Psoas muscle (tissue), 8 donors: ENCODE results near the gene MRRF. TPM values are rescaled to one million over a fixed set of nuclear protein-coding genes. Genes with fewer than 3 reads are reported as not detected.

Source experiments
- ATAC-seq, 4 donors: fragments of 200-7000 bp; cut with Tn5 transposase; one replicate each; pipeline ENCODE4 v1.9.1; 2020; ENCODE audit warnings: moderate library complexity in 3 of 4, mild to moderate bottlenecking in 2 of 4
- DNase-seq, 2 donors: peaks; one replicate each; pipeline ENCODE4 v3.0.0-alpha.2; 2020
- H3K27ac ChIP-seq: fragments of 200-600 bp; one replicate; pipeline ENCODE4 v1.8.0; 2022
- H3K27me3 ChIP-seq, 3 donors: fragments of 200-600 bp in 1 of 3; one replicate each; pipeline versions ENCODE4 v1.6.1 to v1.8.0; 2013 to 2022; ENCODE audit warnings: low read length in 2 of 3, mild to moderate bottlenecking in 2 of 3, moderate library complexity in 1 of 3; ENCODE audit not compliant: insufficient read depth in 3 of 3
- H3K36me3 ChIP-seq, 2 donors: fragments of 200-600 bp in 1 of 2; one replicate each; pipeline versions ENCODE4 v1.6.1 to v1.8.0; 2013 to 2022; ENCODE audit warnings: low read depth in 1 of 2, mild to moderate bottlenecking in 1 of 2, moderate library complexity in 1 of 2; ENCODE audit not compliant: insufficient read depth in 1 of 2
- H3K4me1 ChIP-seq: fragments of 200-600 bp; one replicate; pipeline ENCODE4 v1.8.0; 2022
- H3K4me3 ChIP-seq: fragments of 200-600 bp; one replicate; pipeline ENCODE4 v1.8.0; 2022; ENCODE audit warnings: mild to moderate bottlenecking
- H3K9me3 ChIP-seq: fragments of 200-600 bp; one replicate; pipeline ENCODE4 v1.8.0; 2022
- WGBS, 3 donors: extraction: QIAGEN DNeasy Blood & Tissue Kit; methylation state at CpG; one replicate each; pipeline versions ENCODE4 v1.1.6 to v1.1.7; 2013; 5-methylcytosine and 5-hydroxymethylcytosine counted together
- intact Hi-C, 2 donors: fragments of 100-400 bp; cut with DNase I; formaldehyde crosslinking; loops; one replicate each; pipeline versions ENCODE4 v1.11.0 to v1.14.2; 2022
- polyA plus RNA-seq, 3 donors: library from polyadenylated mRNA; stranded (reverse); fragments of 200-250 nt; gene quantifications; one replicate each; pipeline ENCODE4 v1.2.3, GENCODE V29; 2013
- total RNA-seq, 4 donors: library from RNA; stranded (reverse); fragmentation: NEBNext Ultra II Directional in 2 of 4; extraction: Animal tissue kit (Norgen Biotek cat#: 25700) in 2 of 4; gene quantifications; one replicate each; pipeline versions ENCODE4 v1.2.1 to v1.2.4, GENCODE V29; 2021 to 2023
- TF ChIP-seq, protein P1 (sequence below): fragments of 200-600 bp; IDR thresholded peaks from one replicate; pipeline ENCODE4 v1.8.0; 2022; ENCODE audit warnings: antibody characterized with exemption
- donor health status: healthy with polysubstance abuse.
- donor health status: DM: no; HTN: no; CAD: no; lungs with moderate emphysema.
- donor health status: Bipolar disorder and iron deficiency.
- donor health status: healthy.
- donor health status: DM: yes; HTN: yes; CAD: no.
- donor health status: DM: no; HTN: no; CAD: no.
- donor health status: DM: no; HTN: no; CAD: no.
- donor health status: DM: yes; HTN: yes; CAD: no.

The MRRF gene
- total and polyA plus RNA-seq, 7 donors: 23.5 to 61.4 (median 42.8) TPM

- Histone ChIP-seq H3K36me3 (peaks cover 0 to 12% of the 10 kb centered on the region in 2 donors), H3K9me3 (no peaks in the 10 kb centered on the region), H3K27ac (no peak overlapping the region), H3K4me1 (no peaks in the 10 kb centered on the region), H3K27me3 (peaks cover 0 to 22% (median 3%) of the 10 kb centered on the region in 3 donors), H3K4me3 (no peak overlapping the region)
- 86 to 90% (median 87%) methylated on average over 7 of the region's 7 CpGs for WGBS, 3 donors
- TF ChIP-seq, protein P1, sequence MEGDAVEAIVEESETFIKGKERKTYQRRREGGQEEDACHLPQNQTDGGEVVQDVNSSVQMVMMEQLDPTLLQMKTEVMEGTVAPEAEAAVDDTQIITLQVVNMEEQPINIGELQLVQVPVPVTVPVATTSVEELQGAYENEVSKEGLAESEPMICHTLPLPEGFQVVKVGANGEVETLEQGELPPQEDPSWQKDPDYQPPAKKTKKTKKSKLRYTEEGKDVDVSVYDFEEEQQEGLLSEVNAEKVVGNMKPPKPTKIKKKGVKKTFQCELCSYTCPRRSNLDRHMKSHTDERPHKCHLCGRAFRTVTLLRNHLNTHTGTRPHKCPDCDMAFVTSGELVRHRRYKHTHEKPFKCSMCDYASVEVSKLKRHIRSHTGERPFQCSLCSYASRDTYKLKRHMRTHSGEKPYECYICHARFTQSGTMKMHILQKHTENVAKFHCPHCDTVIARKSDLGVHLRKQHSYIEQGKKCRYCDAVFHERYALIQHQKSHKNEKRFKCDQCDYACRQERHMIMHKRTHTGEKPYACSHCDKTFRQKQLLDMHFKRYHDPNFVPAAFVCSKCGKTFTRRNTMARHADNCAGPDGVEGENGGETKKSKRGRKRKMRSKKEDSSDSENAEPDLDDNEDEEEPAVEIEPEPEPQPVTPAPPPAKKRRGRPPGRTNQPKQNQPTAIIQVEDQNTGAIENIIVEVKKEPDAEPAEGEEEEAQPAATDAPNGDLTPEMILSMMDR: no peak
- intact Hi-C loops: no loop called here
- DNase-seq: no peak
- no peak for ATAC-seq
Observed at GRCh38 chr9:122234022-122234748, 30.5 kb upstream of the MRRF start.

DNA sequence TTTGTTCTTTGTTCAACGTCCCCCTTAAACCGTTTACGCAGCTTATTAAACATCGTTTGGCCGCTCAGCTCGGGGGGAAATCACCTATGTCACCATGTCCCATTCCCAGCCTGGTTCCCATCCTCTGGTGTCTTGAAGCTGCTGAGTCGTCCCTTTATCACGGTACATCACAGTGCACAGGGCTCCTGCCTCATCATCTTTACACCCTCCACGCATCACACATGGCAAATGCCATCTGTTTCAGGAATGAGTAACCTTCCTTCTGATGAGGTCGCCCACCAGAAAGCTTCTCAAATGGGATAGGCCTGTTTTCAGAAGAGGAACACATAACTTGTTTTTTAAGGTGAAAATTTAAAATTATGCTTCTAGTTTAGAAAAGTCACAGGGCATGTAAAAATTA lies 28.0 kb upstream of the MRRF start:
- whole genome bisulfite sequencing, 3 donors: 71 to 77% (median 74%) methylated on average over 10 of the region's 10 CpGs
- Histone ChIP-seq H3K27me3 (no peaks in the 10 kb centered on the region), H3K4me1 (no peaks in the 10 kb centered on the region), H3K9me3 (no peaks in the 10 kb centered on the region), H3K4me3 (no peak overlapping the region), H3K36me3 (peaks cover 1 to 35% of the 10 kb centered on the region in 2 donors), H3K27ac (no peak overlapping the region)
- intact Hi-C loops: no loop called here
- TF ChIP-seq, protein P1: no peak
- ATAC-seq (no peak), DNase-seq (no peak)

DNA sequence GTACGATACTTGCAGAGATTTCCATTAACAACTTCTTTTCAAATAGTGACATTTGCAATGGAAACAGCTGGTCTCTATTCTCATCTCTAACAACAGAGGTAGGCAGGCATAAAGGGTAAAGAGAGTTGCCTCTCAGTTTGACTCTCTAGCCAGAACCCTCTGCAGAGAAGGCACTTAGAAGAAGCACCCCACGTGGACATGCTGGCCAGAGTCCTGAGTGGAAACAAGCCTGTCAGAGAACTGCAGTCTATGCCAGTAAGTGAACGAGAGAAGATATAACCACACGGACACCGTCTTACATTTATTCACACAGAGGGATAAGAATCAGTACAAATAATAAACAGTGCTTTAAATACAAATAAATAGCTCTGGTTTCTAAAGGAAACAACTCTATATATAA lies 25.0 kb upstream of the MRRF start:
- DNase-seq: peak in 1 of 2 donors; percentile 61
- WGBS, 3 donors: 31 to 40% (median 35%) methylated on average over 5 of the region's 5 CpGs
- intact Hi-C loops: no loop called here
- Histone ChIP-seq H3K9me3 (no peaks in the 10 kb centered on the region), H3K4me3 (no peak overlapping the region), H3K27me3 (no peaks in the 10 kb centered on the region), H3K4me1 (no peaks in the 10 kb centered on the region), H3K36me3 (peaks cover 11 to 65% of the 10 kb centered on the region in 2 donors), H3K27ac (no peak overlapping the region)
- TF ChIP-seq, protein P1: no peak
- peak in 3 of 4 donors; percentile 75 to 95 (median 94) for ATAC-seq

DNA sequence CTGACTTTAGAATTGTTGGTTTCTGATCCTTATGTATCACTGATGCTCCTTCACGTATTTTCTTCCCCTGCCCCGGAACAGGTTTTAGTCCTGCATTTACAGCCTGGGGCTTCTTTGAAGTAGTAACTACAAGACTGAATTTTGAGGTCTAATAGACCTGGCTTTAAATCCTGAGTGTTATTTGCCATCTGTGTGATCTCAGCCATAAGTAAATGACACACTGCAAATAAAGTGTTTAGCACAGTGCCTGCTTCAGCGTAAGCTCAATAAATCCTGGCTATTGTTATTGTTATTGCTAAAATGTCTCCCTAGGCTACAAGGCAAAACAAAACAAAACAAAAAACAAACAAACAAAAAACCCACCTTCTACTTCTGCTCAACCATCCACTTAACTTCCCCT lies 20.3 kb upstream of the MRRF start:
- Histone ChIP-seq H3K4me1 (no peaks in the 10 kb centered on the region), H3K27ac (no peak overlapping the region), H3K9me3 (no peaks in the 10 kb centered on the region), H3K36me3 (peaks cover 22 to 96% of the 10 kb centered on the region in 2 donors), H3K4me3 (no peak overlapping the region), H3K27me3 (no peaks in the 10 kb centered on the region)
- no peak for ATAC-seq
- intact Hi-C loops: no loop called here
- WGBS, 3 donors: 73 to 84% (median 84%) methylated on average over 3 of the region's 3 CpGs
- TF ChIP-seq, protein P1: no peak
- no peak for DNase-seq

GRCh38 chr9:122246666-122247065 lies 18.0 kb upstream of the MRRF start:
- peaks cover 24 to 98% of the 10 kb centered on the region in 2 donors for H3K36me3 ChIP-seq
- 64 to 74% (median 73%) methylated on average over 3 of the region's 3 CpGs for WGBS, 3 donors
- H3K27me3 ChIP-seq: no peaks in the 10 kb centered on the region
- no peaks in the 10 kb centered on the region for H3K4me1 ChIP-seq
- H3K4me3 ChIP-seq: no peak overlapping the region
- H3K27ac ChIP-seq: no peak overlapping the region
- DNase-seq (no peak), ATAC-seq (no peak)
- no peaks in the 10 kb centered on the region for H3K9me3 ChIP-seq
- TF ChIP-seq, protein P1: no peak
- intact Hi-C loops: no loop called here
